GM19452 (cell line): ENCODE data around the gene NOP58.
"Not testable (repeated sequence)": the region's sequence is repeated elsewhere in the genome, so short reads cannot be mapped to it uniquely, and the experiment has no call there.

Experiments used
- ATAC-seq: cut with Tn5 transposase; IDR thresholded peaks from one replicate; pipeline ENCODE4 v1.9.1; 2021; ENCODE audit not compliant: unreplicated experiment

Gene NOP58

GRCh38 chr2:202306034-202306433 is 40.5 kb downstream of the NOP58 start:
- no peak for ATAC-seq

- no peak for ATAC-seq
Observed at GRCh38 chr2:202307690-202308089, 42.1 kb downstream of the NOP58 start.

- ATAC-seq: no peak
Observed at GRCh38 chr2:202311823-202312388, 46.3 kb downstream of the NOP58 start.

GRCh38 chr2:202314116-202314515 is 48.6 kb downstream of the NOP58 start:
- no peak for ATAC-seq

- no peak for ATAC-seq
Observed at GRCh38 chr2:202317080-202317857, 51.7 kb downstream of the NOP58 start.

- ATAC-seq: not testable (repeated sequence)
Observed at GRCh38 chr2:202320362-202320761, 54.8 kb downstream of the NOP58 start.

- no peak for ATAC-seq
Observed at GRCh38 chr2:202322435-202322834, 56.9 kb downstream of the NOP58 start.

GRCh38 chr2:202327858-202328257 is 62.3 kb downstream of the NOP58 start:
- no peak for ATAC-seq

GRCh38 chr2:202335791-202336467 is 70.4 kb downstream of the NOP58 start:
- ATAC-seq: no peak

- ATAC-seq: no peak
Observed at GRCh38 chr2:202337151-202337550, 71.6 kb downstream of the NOP58 start.

GRCh38 chr2:202337706-202338346 is 72.3 kb downstream of the NOP58 start:
- ATAC-seq: no peak

GRCh38 chr2:202339071-202339870 is 73.7 kb downstream of the NOP58 start:
- ATAC-seq: no peak

GRCh38 chr2:202344178-202344577 is 78.6 kb downstream of the NOP58 start:
- ATAC-seq: no peak

- no peak for ATAC-seq
Observed at GRCh38 chr2:202346180-202346579, 80.6 kb downstream of the NOP58 start.
